ENCODE measurements around the gene ENOSF1.
A peak's percentile ranks its signal among the peaks of the same experiment; 100 is the strongest.

Gene ENOSF1

DNA sequence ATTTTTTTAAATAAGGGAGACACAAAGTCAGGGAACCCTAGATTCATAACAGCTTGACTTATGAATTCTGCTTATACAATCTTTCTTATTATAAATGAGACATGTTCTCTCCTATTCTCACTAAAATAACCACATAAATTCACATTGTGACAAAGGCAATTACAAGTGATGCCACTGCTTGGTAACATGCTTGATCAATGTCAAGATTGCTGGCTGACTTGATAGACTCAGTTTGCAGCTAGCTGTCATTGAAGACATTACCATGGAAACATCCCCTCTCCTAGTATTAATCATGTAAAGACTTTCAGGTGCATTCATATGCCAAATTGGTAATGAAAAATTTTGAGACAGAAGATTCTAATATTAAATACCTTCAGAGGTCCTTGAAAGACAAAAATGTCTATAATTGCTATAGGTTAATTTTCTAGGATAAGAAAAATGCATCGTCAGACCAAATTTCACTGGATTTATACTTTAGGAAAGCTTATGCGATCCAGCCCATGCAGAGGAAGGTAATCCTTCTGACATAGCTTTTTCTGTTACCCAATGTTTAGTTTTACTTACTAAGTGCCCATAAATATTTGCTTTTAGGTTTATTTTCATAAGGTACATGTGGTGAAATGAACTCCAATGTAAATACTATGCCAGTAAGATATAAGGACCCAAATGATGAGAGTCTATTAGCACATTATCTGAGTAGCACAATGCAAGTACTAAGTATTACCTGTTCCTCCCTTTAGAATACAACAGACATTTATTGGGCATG, 32.6 kb upstream of the ENOSF1 start:
- TF ChIP-seq, protein P1, sequence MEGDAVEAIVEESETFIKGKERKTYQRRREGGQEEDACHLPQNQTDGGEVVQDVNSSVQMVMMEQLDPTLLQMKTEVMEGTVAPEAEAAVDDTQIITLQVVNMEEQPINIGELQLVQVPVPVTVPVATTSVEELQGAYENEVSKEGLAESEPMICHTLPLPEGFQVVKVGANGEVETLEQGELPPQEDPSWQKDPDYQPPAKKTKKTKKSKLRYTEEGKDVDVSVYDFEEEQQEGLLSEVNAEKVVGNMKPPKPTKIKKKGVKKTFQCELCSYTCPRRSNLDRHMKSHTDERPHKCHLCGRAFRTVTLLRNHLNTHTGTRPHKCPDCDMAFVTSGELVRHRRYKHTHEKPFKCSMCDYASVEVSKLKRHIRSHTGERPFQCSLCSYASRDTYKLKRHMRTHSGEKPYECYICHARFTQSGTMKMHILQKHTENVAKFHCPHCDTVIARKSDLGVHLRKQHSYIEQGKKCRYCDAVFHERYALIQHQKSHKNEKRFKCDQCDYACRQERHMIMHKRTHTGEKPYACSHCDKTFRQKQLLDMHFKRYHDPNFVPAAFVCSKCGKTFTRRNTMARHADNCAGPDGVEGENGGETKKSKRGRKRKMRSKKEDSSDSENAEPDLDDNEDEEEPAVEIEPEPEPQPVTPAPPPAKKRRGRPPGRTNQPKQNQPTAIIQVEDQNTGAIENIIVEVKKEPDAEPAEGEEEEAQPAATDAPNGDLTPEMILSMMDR (IDR thresholded peaks at IDR 0.05; ENCODE audit: low read depth, low read length, missing control alignments), result no peak
- DNase-seq, result no peak
- in situ Hi-C loops (cut with HindIII; ENCODE audit: low pct_ligation_motif_present, low sequenced_read_pairs), result loop anchor here (25.0 kb wide), 1 partner anchor 92 kb away; no protein-coding TSS in a partner anchor
- no peak overlapping the region for H3K27ac ChIP-seq
- peaks cover 17% of the 10 kb centered on the region for H3K36me3 ChIP-seq (replicated peaks)
- H3K4me3 ChIP-seq (ENCODE audit: low read depth, low read length), result no peak overlapping the region
- H3K27me3 ChIP-seq (replicated peaks), result no peaks in the 10 kb centered on the region

DNA sequence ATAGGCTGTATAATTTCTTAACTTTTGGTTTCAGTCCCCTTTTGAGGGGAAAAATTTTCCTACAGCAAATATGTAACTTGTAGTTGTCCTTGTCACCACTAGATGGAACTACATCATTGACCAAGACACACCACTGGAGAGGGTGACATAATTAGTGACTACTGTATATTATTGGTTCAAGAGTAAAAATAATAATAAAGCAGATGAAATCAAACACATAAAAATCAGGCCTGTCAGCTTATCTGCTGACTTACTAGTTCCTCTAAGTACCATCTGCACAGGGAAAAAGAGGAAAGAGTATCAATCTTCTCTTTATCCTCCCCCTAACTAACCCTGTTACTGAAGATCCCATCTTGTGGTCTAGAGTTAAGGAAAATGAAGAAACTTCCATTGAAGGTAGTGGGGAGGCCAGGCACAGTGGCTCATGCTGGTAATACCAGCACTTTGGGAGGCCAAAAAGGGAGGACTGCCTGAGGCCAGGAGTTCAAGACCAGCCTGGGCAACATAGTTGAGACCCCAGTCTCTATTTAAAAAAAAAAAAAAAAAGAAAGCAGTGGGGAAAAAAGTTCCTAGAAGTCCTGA, 29.6 kb upstream of the ENOSF1 start:
- Histone ChIP-seq H3K27me3 (replicated peaks) (no peaks in the 10 kb centered on the region), H3K4me3 (ENCODE audit: low read depth, low read length) (no peak overlapping the region), H3K36me3 (replicated peaks) (peaks cover 23% of the 10 kb centered on the region), H3K27ac (no peak overlapping the region)
- TF ChIP-seq, protein P1 (IDR thresholded peaks at IDR 0.05; ENCODE audit: low read depth, low read length, missing control alignments), result peak; percentile 45
- in situ Hi-C loops (cut with HindIII; ENCODE audit: low pct_ligation_motif_present, low sequenced_read_pairs), result loop anchor here (25.0 kb wide), 1 partner anchor 95 kb away; no protein-coding TSS in a partner anchor
- peak; percentile 11 for DNase-seq

DNA sequence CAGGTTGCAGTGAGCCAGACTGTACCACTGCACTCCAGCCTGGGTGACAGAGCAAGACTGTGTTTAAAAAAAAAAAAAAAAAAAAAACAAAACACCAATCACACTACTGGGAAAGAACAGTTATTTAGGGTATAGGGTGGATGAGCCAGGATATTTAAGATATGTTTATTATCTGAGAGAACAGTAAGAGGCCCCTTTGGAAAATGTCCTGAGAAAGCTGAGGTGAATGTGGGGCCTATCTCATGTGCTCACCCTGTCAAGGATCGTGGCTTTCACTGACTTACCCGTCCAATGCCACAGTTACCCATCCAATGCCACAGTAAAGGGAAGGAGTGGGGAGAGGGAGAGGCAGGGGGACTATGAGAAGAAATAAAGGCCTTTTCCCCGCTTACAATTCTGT, 19.9 kb upstream of the ENOSF1 start:
- Histone ChIP-seq H3K27me3 (replicated peaks) (no peaks in the 10 kb centered on the region), H3K36me3 (replicated peaks) (peaks cover 6% of the 10 kb centered on the region), H3K4me3 (ENCODE audit: low read depth, low read length) (no peak overlapping the region), H3K27ac (no peak overlapping the region)
- TF ChIP-seq, protein P1 (IDR thresholded peaks at IDR 0.05; ENCODE audit: low read depth, low read length, missing control alignments), result no peak
- DNase-seq, result no peak
- in situ Hi-C loops (cut with HindIII; ENCODE audit: low pct_ligation_motif_present, low sequenced_read_pairs), result loop anchor here (25.0 kb wide), 1 partner anchor 105 kb away; no protein-coding TSS in a partner anchor

DNA sequence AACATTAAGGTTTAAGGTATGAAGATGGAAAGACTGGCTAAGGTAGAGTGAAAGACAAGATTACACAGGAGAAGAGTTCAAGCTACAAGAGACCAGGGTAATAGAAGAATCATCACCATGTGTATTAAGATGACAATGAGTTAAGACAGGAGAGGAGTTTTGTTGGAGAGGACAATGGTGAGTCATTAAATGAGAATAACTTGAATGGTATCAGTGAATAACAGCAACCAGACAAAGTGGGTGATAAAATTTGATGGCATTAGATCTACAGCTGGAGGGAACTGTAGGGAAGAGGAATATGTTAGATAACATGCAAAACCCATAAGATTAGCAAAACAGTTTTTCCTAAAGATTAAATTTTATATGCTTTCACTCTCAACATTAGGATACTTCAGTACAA, 18.8 kb upstream of the ENOSF1 start:
- no peak for DNase-seq
- in situ Hi-C loops (cut with HindIII; ENCODE audit: low pct_ligation_motif_present, low sequenced_read_pairs), result loop anchor here (25.0 kb wide), 1 partner anchor 106 kb away; no protein-coding TSS in a partner anchor
- Histone ChIP-seq H3K4me3 (ENCODE audit: low read depth, low read length) (no peak overlapping the region), H3K27me3 (replicated peaks) (no peaks in the 10 kb centered on the region), H3K27ac (no peak overlapping the region), H3K36me3 (replicated peaks) (peaks cover 5% of the 10 kb centered on the region)
- TF ChIP-seq, protein P1 (IDR thresholded peaks at IDR 0.05; ENCODE audit: low read depth, low read length, missing control alignments), result no peak

- H3K4me3 ChIP-seq (ENCODE audit: low read depth, low read length), result no peak overlapping the region
- TF ChIP-seq, protein P1 (IDR thresholded peaks at IDR 0.05; ENCODE audit: low read depth, low read length, missing control alignments), result no peak
- peaks cover 2% of the 10 kb centered on the region for H3K36me3 ChIP-seq (replicated peaks)
- no peaks in the 10 kb centered on the region for H3K27me3 ChIP-seq (replicated peaks)
- H3K27ac ChIP-seq, result no peak overlapping the region
- in situ Hi-C loops (cut with HindIII; ENCODE audit: low pct_ligation_motif_present, low sequenced_read_pairs), result loop anchor here (25.0 kb wide), 1 partner anchor 107 kb away; no protein-coding TSS in a partner anchor
- no peak for DNase-seq
These were observed 18.3 kb upstream of the ENOSF1 start for GRCh38 chr18:730692-731091.
